Left cardiac atrium (tissue), 4 donors: ENCODE measurements around the gene CSNK2A3. TPM values are rescaled to one million over a fixed set of nuclear protein-coding genes. Genes with fewer than 3 reads are reported as not detected.
"Not testable (repeated sequence)": the region's sequence is repeated elsewhere in the genome, so short reads cannot be mapped to it uniquely, and the experiment has no call there.

Source experiments
- ATAC-seq, 2 donors: fragments of 200-7000 bp; cut with Tn5 transposase; one replicate each; pipeline ENCODE4 v1.9.1; 2020; ENCODE audit warnings: mild to moderate bottlenecking in 2 of 2, moderate library complexity in 2 of 2
- DNase-seq: peaks from one replicate; pipeline ENCODE4 v3.0.0-alpha.2; 2020
- intact Hi-C, 2 donors: fragments of 100-400 bp; cut with DNase I; formaldehyde crosslinking; loops; one replicate each; pipeline versions ENCODE4 v1.14.1 to v1.15.1; 2022 to 2023
- long read RNA-seq: library from polyadenylated mRNA; unstranded; transcript quantifications from one replicate; pipeline ENCODE4 v2.0.0, GENCODE V29; 2021
- total RNA-seq, 2 donors: library from RNA; stranded (reverse); fragmentation: NEBNext Ultra II Directional; extraction: Animal tissue kit (Norgen Biotek cat#: 25700); gene quantifications; one replicate each; pipeline ENCODE4 v1.2.1, GENCODE V29; 2021
- donor health status: DM: no; HTN: yes; CAD: no.
- donor health status: DM: no; HTN: yes; CAD: no; lungs with severe emphysema.
- donor health status: DM: yes; HTN: yes; CAD: no.
- donor health status: Dilated cardiomyopathy.

CSNK2A3 gene
- 1 to 10 TPM in 1 of 2 donors, under 1 TPM in 1; 0.97 to 1.7 TPM for total RNA-seq
- long read RNA-seq: 0 reads

- intact Hi-C loops: not testable (repeated sequence)
These were observed at the start of gene CSNK2A3 for GRCh38 chr11:11352878-11353277. Gene CSNK2A3, minus strand, starts transcription at chr11:11353250. Its CDS starts 131 bp downstream, at chr11:11353119.

GRCh38 chr11:11401960-11402535 is 49.0 kb upstream of the CSNK2A3 start:
- no peak for DNase-seq
- no peak for ATAC-seq
- intact Hi-C loops: loop anchor here in 1 of 2 donors (5.0 to 10.0 kb wide), 3 partner anchors 113 to 385 kb away; partner anchors contain the start of gene GALNT18

More at GRCh38 chr11:11352878-11353277, at the start of gene CSNK2A3:
- not testable (repeated sequence) for DNase-seq
- ATAC-seq: peak in 1 of 2 donors; percentile 5

- no peak for DNase-seq
- intact Hi-C loops: loop anchor here in 1 of 2 donors (5.0 to 10.0 kb wide), 3 partner anchors 114 to 387 kb away; partner anchors contain the start of gene GALNT18
- no peak for ATAC-seq
These were observed 47.7 kb upstream of the CSNK2A3 start for GRCh38 chr11:11400635-11401232.

DNA sequence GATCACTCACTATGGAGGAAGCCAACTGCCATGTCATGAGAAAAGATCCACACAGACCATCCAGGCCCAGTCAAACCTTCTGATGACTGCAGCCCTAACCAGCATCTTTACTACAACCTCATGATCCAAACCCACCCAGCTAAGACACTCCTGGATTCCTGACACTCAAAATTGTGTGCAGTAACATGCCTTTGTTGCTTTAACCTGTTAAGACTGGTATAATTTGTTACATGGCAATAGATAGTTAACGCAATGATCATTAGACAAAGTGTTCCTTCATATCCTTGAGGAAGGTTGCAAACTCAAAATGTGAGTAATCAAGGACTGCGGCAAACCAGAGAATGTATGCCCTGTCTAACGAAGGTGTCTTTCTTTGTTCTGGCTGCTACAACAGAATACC is 47.1 kb upstream of the CSNK2A3 start:
- no peak for DNase-seq
- no peak for ATAC-seq
- intact Hi-C loops: loop anchor here in 1 of 2 donors (5.0 to 10.0 kb wide), 3 partner anchors 115 to 387 kb away; partner anchors contain the start of gene GALNT18

GRCh38 chr11:11397781-11398180 is 44.7 kb upstream of the CSNK2A3 start:
- DNase-seq: no peak
- ATAC-seq: no peak
- intact Hi-C loops: loop anchor here in 1 of 2 donors (10.0 kb wide), 1 partner anchor 227 kb away; the partner anchor contains the start of gene GALNT18

DNA sequence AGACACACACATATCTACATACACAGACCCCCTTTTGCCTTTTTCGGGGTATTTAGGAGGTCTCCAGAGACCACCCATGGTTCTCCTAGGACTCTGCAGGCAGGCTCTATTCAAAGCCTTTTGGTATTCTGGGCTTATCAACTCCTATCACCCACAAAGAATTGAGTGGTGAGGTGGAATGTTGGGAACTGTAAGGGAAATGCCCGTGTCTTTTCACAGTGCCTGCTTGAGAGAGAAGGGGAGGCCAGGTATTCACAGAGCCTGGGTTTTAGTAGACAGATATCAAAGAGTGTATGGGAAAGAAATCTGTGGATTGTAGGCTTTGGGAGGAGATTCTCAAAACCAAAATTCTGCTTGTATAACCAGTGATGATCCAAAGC is 44.0 kb upstream of the CSNK2A3 start:
- ATAC-seq: no peak
- intact Hi-C loops: loop anchor here in 1 of 2 donors (10.0 kb wide), 1 partner anchor 228 kb away; the partner anchor contains the start of gene GALNT18
- DNase-seq: no peak

DNA sequence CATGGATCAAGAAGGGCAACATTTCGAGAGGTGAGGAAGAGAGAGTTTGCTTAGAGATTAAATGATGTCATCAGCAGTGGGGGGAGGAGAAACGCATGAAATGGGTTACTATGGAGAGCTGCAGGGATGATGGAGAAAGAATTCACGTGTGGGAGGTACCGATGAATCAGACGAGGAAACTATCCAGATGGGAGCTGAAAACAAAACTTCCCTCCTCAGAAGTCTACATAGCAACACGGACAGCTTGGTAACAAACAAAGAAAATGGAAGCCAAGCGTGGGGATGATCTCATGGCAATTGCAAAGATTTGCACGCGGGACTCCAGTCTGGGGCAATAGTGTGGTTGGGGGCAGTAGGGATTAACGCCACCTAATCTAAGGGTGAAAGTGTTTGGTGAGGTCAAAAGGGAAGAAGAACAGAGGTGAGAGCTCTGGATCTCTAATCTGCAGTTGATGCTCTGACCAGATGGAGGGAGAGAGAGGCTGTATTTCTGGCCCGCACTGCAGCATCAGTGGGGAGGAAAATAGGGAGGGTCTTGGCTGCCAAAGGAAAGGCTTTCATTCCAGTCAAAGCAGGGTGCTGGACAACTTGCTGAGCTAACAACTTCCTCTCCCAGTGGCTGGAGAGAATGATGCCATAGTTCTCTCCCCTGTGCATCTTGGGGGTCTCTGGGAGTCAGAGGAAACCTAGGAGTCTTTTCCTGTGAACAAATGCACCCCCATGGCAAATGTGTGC is 43.4 kb upstream of the CSNK2A3 start:
- ATAC-seq (peak; percentile 56 to 94), DNase-seq (no peak)
- intact Hi-C loops: loop anchor here in 1 of 2 donors (10.0 kb wide), 1 partner anchor 228 kb away; the partner anchor contains the start of gene GALNT18

DNA sequence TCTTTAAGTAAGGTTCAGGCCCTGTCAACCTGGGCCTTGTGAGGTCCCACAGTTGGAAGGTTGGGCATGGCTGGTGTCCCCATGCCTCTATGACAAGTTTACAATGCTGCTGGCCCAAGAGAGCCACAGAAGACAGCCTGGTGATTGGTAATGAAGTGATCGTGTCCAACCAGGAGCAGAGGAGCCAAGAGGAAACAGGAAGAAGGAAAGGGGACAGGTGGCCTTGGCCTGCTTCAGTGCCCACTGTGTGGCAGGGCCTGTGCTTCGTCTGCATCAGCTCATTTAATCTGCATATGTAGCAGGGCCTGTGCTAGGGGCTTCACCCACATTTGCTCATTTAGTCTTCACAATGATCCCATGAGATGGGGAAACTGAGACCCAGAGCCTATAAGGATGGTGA is 42.1 kb upstream of the CSNK2A3 start:
- DNase-seq (no peak), ATAC-seq (no peak)
- intact Hi-C loops: loop anchor here in 1 of 2 donors (10.0 kb wide), 1 partner anchor 230 kb away; the partner anchor contains the start of gene GALNT18

DNA sequence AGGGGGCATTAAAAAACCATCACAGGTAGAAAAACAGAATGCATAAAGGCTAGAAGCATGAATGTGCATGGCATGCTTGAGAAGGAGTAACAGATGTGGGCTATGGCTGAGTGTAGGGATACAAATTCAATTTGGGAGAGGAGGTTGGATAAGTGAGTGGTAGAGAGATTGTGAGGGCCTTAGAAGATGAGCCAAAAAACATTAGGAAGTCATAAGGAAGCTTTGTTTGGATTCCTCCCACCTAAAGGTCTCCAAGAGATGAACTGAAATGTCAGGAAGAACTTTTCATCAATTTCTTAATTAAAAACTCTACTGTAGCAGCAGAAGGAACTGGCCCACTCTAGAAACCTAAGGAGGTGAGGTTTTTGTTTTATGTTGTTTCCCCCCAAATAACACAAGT is 41.2 kb upstream of the CSNK2A3 start:
- intact Hi-C loops: loop anchor here in 1 of 2 donors (10.0 kb wide), 1 partner anchor 231 kb away; the partner anchor contains the start of gene GALNT18
- ATAC-seq: no peak
- no peak for DNase-seq

GRCh38 chr11:11391796-11392463 is 38.9 kb upstream of the CSNK2A3 start:
- ATAC-seq: peak; percentile 38 to 46

GRCh38 chr11:11391169-11391568 is 38.1 kb upstream of the CSNK2A3 start:
- intact Hi-C loops: loop anchor here in 1 of 2 donors (10.0 kb wide), 1 partner anchor 234 kb away; the partner anchor contains the start of gene GALNT18
- ATAC-seq: no peak
- no peak for DNase-seq

More at GRCh38 chr11:11391796-11392463, 38.9 kb upstream of the CSNK2A3 start:
- DNase-seq: no peak
- intact Hi-C loops: loop anchor here in 1 of 2 donors (10.0 kb wide), 1 partner anchor 233 kb away; the partner anchor contains the start of gene GALNT18

DNA sequence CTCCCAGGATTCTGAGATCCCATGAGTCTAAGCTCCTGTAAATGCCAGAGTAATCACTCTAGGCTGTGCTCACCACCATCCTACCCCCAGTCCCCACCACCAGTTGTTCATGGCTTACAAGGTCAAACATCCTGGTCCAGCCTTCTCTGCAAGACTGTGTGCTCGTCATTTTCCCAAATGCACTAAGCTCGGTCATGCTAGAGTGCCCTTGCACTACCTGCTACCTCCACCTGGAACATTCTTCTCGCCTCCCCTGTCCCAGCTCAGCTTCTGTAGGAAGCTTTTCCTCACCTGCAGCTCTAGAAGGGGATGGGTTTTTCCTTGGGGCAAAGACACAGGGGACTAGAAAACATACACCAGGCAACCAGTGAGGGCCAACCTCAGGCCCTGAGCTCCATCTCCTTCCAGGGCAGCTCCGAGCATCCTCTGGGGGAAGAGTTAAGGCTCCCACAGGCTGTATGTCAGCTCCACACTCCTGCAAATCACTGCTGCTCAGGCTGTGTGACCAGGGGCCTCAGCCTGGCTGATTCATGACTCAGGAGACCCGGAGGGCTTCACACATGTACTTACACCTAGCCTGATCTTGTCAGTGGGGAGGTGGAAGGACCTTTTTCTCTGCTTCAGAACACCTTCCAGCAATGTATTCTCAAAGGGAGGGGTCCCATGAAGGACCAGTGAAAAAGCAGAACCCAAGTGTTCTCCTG is 37.2 kb upstream of the CSNK2A3 start:
- intact Hi-C loops: loop anchor here in 1 of 2 donors (10.0 kb wide), 1 partner anchor 235 kb away; the partner anchor contains the start of gene GALNT18

GRCh38 chr11:11389238-11389637 is 36.2 kb upstream of the CSNK2A3 start:
- intact Hi-C loops: no loop called here
- DNase-seq (no peak), ATAC-seq (no peak)

More for the DNA sequence above, 37.2 kb upstream of the CSNK2A3 start:
- no peak for DNase-seq
- ATAC-seq: no peak

GRCh38 chr11:11387622-11388305 is 34.7 kb upstream of the CSNK2A3 start:
- no peak for ATAC-seq
- no peak for DNase-seq
- intact Hi-C loops: no loop called here

- DNase-seq (no peak), ATAC-seq (no peak)
- intact Hi-C loops: no loop called here
These were observed 34.2 kb upstream of the CSNK2A3 start for GRCh38 chr11:11387207-11387606.

GRCh38 chr11:11384829-11385228 is 31.8 kb upstream of the CSNK2A3 start:
- DNase-seq: no peak
- intact Hi-C loops: no loop called here
- ATAC-seq: no peak

- ATAC-seq (no peak), DNase-seq (no peak)
- intact Hi-C loops: no loop called here
These were observed 30.9 kb upstream of the CSNK2A3 start for GRCh38 chr11:11383995-11384394.
